Calu3 (cell line): ENCODE measurements around the gene FBXO45. TPM values are rescaled to one million over a fixed set of nuclear protein-coding genes. Genes with fewer than 3 reads are reported as not detected.
"Not testable (repeated sequence)": the region's sequence is repeated elsewhere in the genome, so short reads cannot be mapped to it uniquely, and the experiment has no call there.

ENCODE experiments used
- BruUV-seq: library from RNA; stranded (reverse); fragments of 400-500 nt; replicated peaks from 2 replicates; lab custom pipeline; 2021; lab: Mats Ljungman, UMichigan
- CTCF ChIA-PET: fragments of 300-600 bp; sonication (Branson Sonifier 250); formaldehyde crosslinking; loops from one replicate; lab custom pipeline; 2022; ENCODE audit warnings: antibody characterized with exemption; lab: Charles Lee
- DNase-seq: peaks from one replicate; pipeline ENCODE4 v3.0.0; 2022
- H3K27ac Mint-ChIP-seq: one replicate; pipeline ENCODE4 v1.8.0; 2022; ENCODE audit warnings: mixed read lengths; ENCODE audit not compliant: unreplicated experiment
- H3K27me3 Mint-ChIP-seq: one replicate; pipeline ENCODE4 v1.8.0; 2022; ENCODE audit warnings: mixed read lengths; ENCODE audit not compliant: unreplicated experiment
- H3K36me3 Mint-ChIP-seq: one replicate; pipeline ENCODE4 v1.8.0; 2022; ENCODE audit warnings: mild to moderate bottlenecking, moderate library complexity, mixed read lengths; ENCODE audit not compliant: insufficient read depth, unreplicated experiment
- H3K4me1 Mint-ChIP-seq: one replicate; pipeline ENCODE4 v1.8.0; 2022; ENCODE audit warnings: mild to moderate bottlenecking, low read depth, mixed read lengths; ENCODE audit not compliant: unreplicated experiment
- H3K4me3 Mint-ChIP-seq: one replicate; pipeline ENCODE4 v1.8.0; 2022; ENCODE audit warnings: mild to moderate bottlenecking, low read depth, moderate library complexity, mixed read lengths; ENCODE audit not compliant: unreplicated experiment
- H3K9me3 Mint-ChIP-seq: one replicate; pipeline ENCODE4 v1.8.0; 2022; ENCODE audit warnings: low read depth, mixed read lengths; ENCODE audit not compliant: unreplicated experiment
- intact Hi-C: fragments of 100-400 bp; cut with micrococcal nuclease; formaldehyde crosslinking; loops from one replicate; pipeline ENCODE4 v1.10.0; 2022; ENCODE audit not compliant: unreplicated experiment
- total RNA-seq: library from RNA; stranded (reverse); gene quantifications from 2 replicates; pipeline ENCODE4 v1.2.3, GENCODE V29; 2022
- TF ChIP-seq, protein P1 (sequence below): fragments of 200-600 bp; IDR thresholded peaks from one replicate; pipeline ENCODE4 v1.8.0; 2022; ENCODE audit warnings: antibody characterized with exemption; ENCODE audit not compliant: unreplicated experiment

FBXO45 gene
- total RNA-seq, 1 experiment from 2014 or later: 10.8 TPM

DNA sequence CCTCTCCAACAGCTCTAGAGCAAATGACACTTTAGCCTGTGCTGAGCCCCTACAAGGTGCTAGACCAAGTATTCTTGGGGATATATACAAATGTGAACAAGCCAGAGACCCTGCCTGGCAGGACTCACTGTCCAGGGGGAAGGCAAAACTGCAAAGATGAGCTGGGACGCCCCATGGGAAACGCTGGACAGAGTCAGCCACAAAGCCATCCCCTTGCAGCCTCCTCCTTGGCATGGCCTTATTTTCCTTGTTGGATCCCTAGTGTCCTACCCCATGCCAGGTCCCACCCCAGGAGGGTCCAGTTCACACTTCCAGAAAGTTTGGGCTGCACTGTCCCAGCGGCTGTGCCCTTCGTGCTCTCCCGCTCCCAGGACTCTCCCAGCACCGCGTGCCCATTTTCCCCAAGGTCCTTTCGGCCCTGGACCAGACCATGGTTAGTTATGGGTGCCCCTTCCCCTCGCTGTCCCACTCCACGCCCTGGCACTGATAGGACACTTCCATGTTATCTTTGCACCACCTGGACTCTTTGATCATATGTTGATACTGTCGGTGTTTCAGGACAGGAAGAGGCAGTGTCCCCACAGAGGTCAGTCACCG lies 65.2 kb downstream of the FBXO45 start:
- peaks cover 19% of the 10 kb centered on the region for H3K4me1 Mint-ChIP-seq
- no peaks in the 10 kb centered on the region for H3K9me3 Mint-ChIP-seq
- CTCF ChIA-PET: interaction anchor here (0.5 kb wide), 1 partner anchor 56 kb away, joined by 3 read pairs; no protein-coding TSS in a partner anchor
- H3K27ac Mint-ChIP-seq: no peak overlapping the region
- H3K4me3 Mint-ChIP-seq: peak overlapping the region; percentile 100
- no TSS peak for BruUV-seq
- peaks cover 33% of the 10 kb centered on the region for H3K27me3 Mint-ChIP-seq
- intact Hi-C loops: no loop called here
- DNase-seq: no peak
- H3K36me3 Mint-ChIP-seq: peaks cover 21% of the 10 kb centered on the region
- TF ChIP-seq, protein P1, sequence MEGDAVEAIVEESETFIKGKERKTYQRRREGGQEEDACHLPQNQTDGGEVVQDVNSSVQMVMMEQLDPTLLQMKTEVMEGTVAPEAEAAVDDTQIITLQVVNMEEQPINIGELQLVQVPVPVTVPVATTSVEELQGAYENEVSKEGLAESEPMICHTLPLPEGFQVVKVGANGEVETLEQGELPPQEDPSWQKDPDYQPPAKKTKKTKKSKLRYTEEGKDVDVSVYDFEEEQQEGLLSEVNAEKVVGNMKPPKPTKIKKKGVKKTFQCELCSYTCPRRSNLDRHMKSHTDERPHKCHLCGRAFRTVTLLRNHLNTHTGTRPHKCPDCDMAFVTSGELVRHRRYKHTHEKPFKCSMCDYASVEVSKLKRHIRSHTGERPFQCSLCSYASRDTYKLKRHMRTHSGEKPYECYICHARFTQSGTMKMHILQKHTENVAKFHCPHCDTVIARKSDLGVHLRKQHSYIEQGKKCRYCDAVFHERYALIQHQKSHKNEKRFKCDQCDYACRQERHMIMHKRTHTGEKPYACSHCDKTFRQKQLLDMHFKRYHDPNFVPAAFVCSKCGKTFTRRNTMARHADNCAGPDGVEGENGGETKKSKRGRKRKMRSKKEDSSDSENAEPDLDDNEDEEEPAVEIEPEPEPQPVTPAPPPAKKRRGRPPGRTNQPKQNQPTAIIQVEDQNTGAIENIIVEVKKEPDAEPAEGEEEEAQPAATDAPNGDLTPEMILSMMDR: no peak

DNA sequence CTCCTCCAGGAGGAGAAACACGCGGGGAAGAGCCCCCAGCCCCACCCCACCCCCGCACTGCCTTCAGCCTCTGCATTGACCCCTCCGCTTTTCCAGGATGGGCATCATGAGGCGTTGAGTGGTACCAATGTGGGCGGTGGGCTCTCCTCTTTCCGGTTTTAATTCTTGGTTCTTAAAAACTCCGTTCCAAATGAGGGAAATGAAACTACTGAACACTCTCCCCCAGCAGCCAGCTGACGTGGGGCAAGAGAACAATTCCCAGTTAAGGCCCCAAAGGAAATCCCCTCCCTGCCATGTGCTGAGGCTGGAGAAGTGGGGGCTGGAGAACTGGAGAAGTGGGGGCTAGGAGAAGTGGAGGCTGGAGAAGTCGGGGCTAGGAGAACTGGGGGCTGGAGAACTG lies 65.8 kb downstream of the FBXO45 start:
- Mint-ChIP-seq H3K9me3 (no peaks in the 10 kb centered on the region), H3K36me3 (peaks cover 23% of the 10 kb centered on the region), H3K4me3 (no peak overlapping the region), H3K27ac (no peak overlapping the region), H3K27me3 (peaks cover 38% of the 10 kb centered on the region), H3K4me1 (peaks cover 19% of the 10 kb centered on the region)
- TF ChIP-seq, protein P1: no peak
- BruUV-seq: no TSS peak
- intact Hi-C loops: no loop called here
- DNase-seq: no peak
- CTCF ChIA-PET: no interaction called here

DNA sequence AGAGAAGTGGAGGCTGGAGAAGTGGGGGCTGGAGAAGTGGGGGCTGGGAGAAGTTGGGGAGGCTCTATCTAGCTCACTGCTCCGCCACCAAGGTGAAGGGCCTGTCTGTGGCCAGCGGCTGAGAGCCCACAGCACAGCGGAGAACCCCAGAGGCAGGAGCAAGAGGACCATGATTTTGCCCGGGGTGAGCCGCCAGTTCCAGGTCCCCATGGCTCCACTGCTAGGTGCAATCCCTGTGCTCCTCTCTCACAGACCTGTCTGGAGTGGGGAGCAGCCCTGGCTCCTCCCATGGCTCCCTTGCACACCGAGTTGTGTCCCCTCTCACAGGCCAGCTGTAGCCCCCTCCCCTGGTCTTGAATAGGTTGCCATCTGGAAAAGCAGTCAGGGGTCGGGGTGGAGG lies 66.4 kb downstream of the FBXO45 start:
- Mint-ChIP-seq H3K4me1 (peaks cover 19% of the 10 kb centered on the region), H3K9me3 (no peaks in the 10 kb centered on the region), H3K27me3 (peaks cover 44% of the 10 kb centered on the region), H3K27ac (no peak overlapping the region), H3K36me3 (peaks cover 29% of the 10 kb centered on the region), H3K4me3 (no peak overlapping the region)
- TF ChIP-seq, protein P1: no peak
- no peak for DNase-seq
- BruUV-seq: no TSS peak
- intact Hi-C loops: no loop called here
- CTCF ChIA-PET: interaction anchor here (0.6 kb wide), 1 partner anchor 197 kb away, joined by 5 read pairs; no protein-coding TSS in a partner anchor

DNA sequence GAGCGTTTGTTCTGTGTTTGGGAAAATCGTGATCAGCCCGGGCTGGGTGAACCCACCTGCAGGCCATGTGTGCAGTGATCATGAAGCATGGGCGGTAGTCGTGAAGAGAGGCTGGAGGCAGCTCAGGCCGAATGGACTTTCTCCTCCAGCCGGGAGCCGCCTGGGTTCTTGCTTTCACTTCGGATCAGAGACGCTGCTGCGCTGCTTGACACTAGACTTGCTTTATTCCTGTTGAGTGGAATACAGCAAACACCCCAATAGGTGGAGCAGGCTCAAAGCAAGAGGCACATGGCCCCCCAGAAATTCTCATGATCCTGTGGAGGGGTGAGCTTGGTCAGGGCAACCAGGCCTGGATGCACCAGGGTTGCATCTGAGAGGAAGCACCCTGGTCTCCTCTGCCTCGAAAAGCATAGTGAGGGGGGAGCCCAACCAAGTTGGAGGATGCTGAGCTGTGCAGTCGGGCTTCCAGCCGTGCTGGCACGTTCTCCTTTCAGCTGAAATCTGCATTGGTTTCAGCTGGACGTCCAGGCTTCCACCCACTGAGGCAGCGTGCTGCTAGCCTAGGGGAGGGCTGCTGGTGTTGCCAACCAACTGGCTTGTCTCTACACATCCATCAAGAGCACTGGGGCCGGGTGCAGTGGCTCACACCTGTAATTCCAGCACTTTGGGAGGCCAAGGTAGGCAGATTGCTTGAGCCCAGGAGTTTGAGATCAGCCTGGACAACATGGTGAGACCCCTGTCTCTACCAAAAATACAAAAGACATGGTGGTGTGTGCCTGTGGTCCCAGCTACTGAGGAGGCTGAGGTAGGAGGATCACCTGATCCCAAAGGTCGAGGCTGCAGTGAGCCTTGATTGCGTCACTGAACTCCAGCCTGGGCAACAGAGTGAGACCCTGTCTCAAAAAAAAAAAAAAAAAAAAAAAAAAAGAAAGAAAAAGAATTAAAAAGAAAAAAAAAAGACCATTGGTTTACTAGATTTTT lies 68.2 kb downstream of the FBXO45 start:
- Mint-ChIP-seq H3K36me3 (peaks cover 27% of the 10 kb centered on the region), H3K27me3 (peaks cover 48% of the 10 kb centered on the region), H3K4me1 (peaks cover 14% of the 10 kb centered on the region), H3K9me3 (no peaks in the 10 kb centered on the region), H3K27ac (no peak overlapping the region), H3K4me3 (no peak overlapping the region)
- BruUV-seq: no TSS peak
- CTCF ChIA-PET: no interaction called here
- DNase-seq: no peak
- intact Hi-C loops: no loop called here
- TF ChIP-seq, protein P1: no peak

DNA sequence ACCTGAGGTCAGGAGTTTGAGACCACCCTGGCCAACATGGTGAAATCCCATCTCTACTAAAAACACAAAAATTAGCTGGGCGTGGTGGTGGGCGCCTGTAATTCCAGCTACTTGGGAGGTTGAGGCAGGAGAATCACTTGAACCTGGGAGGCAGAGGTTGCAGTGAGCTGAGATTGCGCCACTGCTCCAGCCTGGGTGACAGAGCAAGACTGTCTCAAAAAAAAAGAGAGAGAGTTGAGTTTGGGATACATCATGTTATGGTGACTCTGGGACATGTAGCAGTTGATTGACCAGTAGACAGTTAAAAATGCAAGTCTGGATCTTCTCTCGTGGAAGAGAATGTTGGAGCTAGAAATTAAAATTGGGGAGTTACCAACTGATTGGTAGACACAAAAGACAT lies 69.5 kb downstream of the FBXO45 start:
- intact Hi-C loops, DNase-seq, H3K4me1 Mint-ChIP-seq, H3K4me3 Mint-ChIP-seq, BruUV-seq, H3K27ac Mint-ChIP-seq, H3K9me3 Mint-ChIP-seq: not testable (repeated sequence)
- H3K27me3 Mint-ChIP-seq: peaks cover 49% of the 10 kb centered on the region
- CTCF ChIA-PET: interaction anchor here (0.6 kb wide), 1 partner anchor 33 kb away, joined by 6 read pairs; no protein-coding TSS in a partner anchor
- peaks cover 15% of the 10 kb centered on the region for H3K36me3 Mint-ChIP-seq
